ENCODE measurements around the gene CCDC158.
"Not testable (repeated sequence)": the region's sequence is repeated elsewhere in the genome, so short reads cannot be mapped to it uniquely, and the experiment has no call there.

CCDC158 gene

GRCh38 chr4:76429636-76430035, 8.7 kb upstream of the CCDC158 start:
- no peak for DNase-seq

- no peak for DNase-seq
These were observed 5.3 kb upstream of the CCDC158 start for GRCh38 chr4:76426272-76426671.

GRCh38 chr4:76423159-76423558, 2.2 kb upstream of the CCDC158 start:
- not testable (repeated sequence) for DNase-seq

GRCh38 chr4:76420188-76420761, 666 bp downstream of the CCDC158 start:
- no peak for DNase-seq

GRCh38 chr4:76410636-76411035, 10.3 kb downstream of the CCDC158 start:
- no peak for DNase-seq

GRCh38 chr4:76407440-76408119, 13.4 kb downstream of the CCDC158 start:
- DNase-seq = no peak

- no peak for DNase-seq
These were observed 14.9 kb downstream of the CCDC158 start for GRCh38 chr4:76406081-76406480.

GRCh38 chr4:76401654-76402053, 19.3 kb downstream of the CCDC158 start:
- no peak for DNase-seq

GRCh38 chr4:76388160-76388908, 32.6 kb downstream of the CCDC158 start:
- DNase-seq = no peak

GRCh38 chr4:76386566-76387305, 34.2 kb downstream of the CCDC158 start:
- DNase-seq = no peak

GRCh38 chr4:76385974-76386373, 35.0 kb downstream of the CCDC158 start:
- DNase-seq = no peak

GRCh38 chr4:76384052-76384451, 36.9 kb downstream of the CCDC158 start:
- no peak for DNase-seq

- DNase-seq = no peak
These were observed 37.9 kb downstream of the CCDC158 start for GRCh38 chr4:76383001-76383400.

GRCh38 chr4:76381986-76382385, 39.0 kb downstream of the CCDC158 start:
- no peak for DNase-seq

GRCh38 chr4:76380561-76380960, 40.4 kb downstream of the CCDC158 start:
- no peak for DNase-seq

- DNase-seq = no peak
These were observed 43.0 kb downstream of the CCDC158 start for GRCh38 chr4:76377911-76378310.

- DNase-seq = no peak
These were observed 43.5 kb downstream of the CCDC158 start for GRCh38 chr4:76377481-76377901.

GRCh38 chr4:76376534-76376933, 44.4 kb downstream of the CCDC158 start:
- DNase-seq = no peak

- DNase-seq = no peak
These were observed 45.2 kb downstream of the CCDC158 start for GRCh38 chr4:76375703-76376102.

- DNase-seq = no peak
These were observed 46.1 kb downstream of the CCDC158 start for GRCh38 chr4:76374798-76375197.

GRCh38 chr4:76373919-76374552, 46.9 kb downstream of the CCDC158 start:
- DNase-seq = no peak

GRCh38 chr4:76366737-76367136, 54.2 kb downstream of the CCDC158 start:
- DNase-seq = no peak

GRCh38 chr4:76365636-76366035, 55.3 kb downstream of the CCDC158 start:
- DNase-seq = no peak

All from cortex of kidney (tissue), 1 donor.